ENCODE measurements around the gene RFC1.
"Not testable (repeated sequence)": the region's sequence is repeated elsewhere in the genome, so short reads cannot be mapped to it uniquely, and the experiment has no call there.

Gene RFC1, protein sequence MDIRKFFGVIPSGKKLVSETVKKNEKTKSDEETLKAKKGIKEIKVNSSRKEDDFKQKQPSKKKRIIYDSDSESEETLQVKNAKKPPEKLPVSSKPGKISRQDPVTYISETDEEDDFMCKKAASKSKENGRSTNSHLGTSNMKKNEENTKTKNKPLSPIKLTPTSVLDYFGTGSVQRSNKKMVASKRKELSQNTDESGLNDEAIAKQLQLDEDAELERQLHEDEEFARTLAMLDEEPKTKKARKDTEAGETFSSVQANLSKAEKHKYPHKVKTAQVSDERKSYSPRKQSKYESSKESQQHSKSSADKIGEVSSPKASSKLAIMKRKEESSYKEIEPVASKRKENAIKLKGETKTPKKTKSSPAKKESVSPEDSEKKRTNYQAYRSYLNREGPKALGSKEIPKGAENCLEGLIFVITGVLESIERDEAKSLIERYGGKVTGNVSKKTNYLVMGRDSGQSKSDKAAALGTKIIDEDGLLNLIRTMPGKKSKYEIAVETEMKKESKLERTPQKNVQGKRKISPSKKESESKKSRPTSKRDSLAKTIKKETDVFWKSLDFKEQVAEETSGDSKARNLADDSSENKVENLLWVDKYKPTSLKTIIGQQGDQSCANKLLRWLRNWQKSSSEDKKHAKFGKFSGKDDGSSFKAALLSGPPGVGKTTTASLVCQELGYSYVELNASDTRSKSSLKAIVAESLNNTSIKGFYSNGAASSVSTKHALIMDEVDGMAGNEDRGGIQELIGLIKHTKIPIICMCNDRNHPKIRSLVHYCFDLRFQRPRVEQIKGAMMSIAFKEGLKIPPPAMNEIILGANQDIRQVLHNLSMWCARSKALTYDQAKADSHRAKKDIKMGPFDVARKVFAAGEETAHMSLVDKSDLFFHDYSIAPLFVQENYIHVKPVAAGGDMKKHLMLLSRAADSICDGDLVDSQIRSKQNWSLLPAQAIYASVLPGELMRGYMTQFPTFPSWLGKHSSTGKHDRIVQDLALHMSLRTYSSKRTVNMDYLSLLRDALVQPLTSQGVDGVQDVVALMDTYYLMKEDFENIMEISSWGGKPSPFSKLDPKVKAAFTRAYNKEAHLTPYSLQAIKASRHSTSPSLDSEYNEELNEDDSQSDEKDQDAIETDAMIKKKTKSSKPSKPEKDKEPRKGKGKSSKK

DNA sequence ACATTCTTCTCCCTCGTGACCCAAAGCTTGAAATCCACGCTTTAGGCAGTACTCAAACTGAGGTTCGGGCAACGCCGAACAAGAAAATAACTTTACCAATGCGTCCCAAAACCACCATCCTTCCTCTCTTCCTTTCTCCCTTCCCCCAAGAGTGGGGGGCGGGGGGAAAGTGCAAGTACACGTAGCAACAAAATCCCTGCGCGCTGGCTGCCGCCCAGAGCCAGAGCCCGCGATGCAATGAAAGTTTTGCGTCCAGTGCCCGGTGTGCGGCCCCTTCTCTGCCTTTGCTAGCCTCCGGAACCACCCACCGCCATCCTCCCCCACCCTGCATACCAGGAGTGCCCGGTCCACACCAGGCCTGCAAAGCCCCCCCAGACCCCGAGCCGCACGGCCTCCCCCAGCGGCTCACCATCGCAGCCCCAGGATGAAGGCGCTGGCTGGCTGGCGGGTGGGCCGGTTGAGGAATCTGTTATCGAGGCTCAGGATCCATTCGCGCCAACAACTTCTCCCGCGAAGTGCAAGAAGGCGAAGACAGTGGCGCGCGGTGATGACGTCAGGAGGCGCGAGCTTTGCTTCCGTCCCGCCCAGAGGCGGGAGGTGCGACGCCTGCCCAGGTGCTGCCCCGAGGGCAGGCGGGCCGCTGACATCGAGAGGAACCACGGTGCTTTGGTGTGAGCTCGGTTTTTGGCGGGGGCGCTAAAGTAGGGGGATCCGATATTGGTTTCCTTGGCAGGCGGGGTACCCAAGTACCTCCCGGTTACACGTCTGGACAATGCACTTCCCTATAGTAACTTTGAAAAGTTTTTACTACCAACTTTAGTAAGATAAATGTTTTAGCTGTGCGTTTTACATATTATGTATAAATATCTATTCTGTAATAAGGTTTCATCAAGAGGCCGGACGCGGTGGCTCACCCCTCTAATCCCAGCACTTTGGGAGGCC lies at the start of gene RFC1:
Gene RFC1, minus strand, starts transcription at position 533 of the 942 bp plus-strand sequence. Its CDS starts 121 bp downstream, at position 412.
- DNase-seq (ENCODE audit: low read depth in 3 of 3) = peak; percentile 89 to 93 (median 90)

DNA sequence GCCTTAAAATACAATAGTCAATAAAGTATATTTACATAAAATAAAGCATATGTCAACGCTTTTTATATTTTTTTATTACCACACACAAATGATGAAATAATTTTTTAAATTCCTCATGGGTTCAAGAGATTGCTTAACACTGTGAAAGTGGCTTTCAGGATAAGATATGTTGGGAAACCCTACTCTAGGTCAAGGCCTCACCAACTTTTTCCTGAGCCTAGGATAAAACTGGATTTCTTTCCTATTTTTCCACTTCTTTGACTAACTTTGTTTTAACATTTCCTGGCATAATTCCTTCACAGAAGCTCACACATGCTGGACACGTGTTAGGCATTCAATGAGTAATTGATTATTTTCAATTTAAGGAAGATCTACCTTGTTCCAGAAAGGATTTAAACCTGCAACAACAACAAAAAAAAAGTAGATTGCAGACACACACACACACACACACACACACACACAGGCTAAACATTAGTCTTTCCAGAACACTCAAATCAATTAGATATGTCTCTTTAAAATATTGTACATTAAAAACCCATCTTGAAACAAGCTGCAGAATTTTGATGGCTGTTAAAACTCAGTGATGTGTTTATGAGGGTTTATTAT lies 49.6 kb upstream of the RFC1 start:
- DNase-seq (ENCODE audit: low read depth in 3 of 3) = no peak

- not testable (repeated sequence) for DNase-seq (ENCODE audit: low read depth in 3 of 3)
These were observed 45.4 kb upstream of the RFC1 start for GRCh38 chr4:39411561-39411960.

GRCh38 chr4:39410415-39410814 lies 44.3 kb upstream of the RFC1 start:
- no peak for DNase-seq (ENCODE audit: low read depth in 3 of 3)

DNA sequence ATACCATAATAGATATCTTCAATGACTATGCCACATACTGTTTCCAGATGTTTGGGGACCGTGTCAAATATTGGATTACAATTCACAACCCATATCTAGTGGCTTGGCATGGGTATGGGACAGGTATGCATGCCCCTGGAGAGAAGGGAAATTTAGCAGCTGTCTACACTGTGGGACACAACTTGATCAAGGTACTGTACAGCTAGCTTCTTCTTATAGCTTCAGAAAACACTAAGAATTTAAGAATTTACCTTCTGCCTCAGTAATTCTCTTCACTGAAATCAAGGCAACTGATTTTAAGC lies 41.4 kb upstream of the RFC1 start:
- DNase-seq (ENCODE audit: low read depth in 3 of 3) = no peak

GRCh38 chr4:39406763-39407583 lies 40.8 kb upstream of the RFC1 start, which contains the start of gene KLB:
KLB (plus strand) TSS chr4:39406930; CDS start chr4:39406950, 20 bp downstream.
- DNase-seq (ENCODE audit: low read depth in 3 of 3) = no peak

DNA sequence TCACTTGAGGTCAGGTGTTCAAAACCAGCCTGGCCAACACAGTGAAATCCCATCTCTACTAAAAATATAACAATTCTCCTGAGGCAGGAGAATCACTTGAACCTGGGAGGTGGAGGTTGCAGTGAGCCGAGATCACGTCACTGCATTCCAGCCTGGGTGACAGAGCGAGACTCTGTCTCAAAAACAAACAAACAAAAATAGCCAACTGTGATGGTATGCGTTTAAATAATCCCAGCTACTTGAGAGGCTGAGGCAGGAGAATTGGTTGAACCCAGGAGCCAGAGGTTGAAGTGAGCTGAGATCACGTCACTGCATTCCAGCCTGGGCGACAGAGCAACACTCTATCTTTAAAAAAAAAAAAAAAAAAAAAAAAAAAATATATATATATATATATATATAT lies 35.5 kb upstream of the RFC1 start:
- not testable (repeated sequence) for DNase-seq (ENCODE audit: low read depth in 3 of 3)

DNA sequence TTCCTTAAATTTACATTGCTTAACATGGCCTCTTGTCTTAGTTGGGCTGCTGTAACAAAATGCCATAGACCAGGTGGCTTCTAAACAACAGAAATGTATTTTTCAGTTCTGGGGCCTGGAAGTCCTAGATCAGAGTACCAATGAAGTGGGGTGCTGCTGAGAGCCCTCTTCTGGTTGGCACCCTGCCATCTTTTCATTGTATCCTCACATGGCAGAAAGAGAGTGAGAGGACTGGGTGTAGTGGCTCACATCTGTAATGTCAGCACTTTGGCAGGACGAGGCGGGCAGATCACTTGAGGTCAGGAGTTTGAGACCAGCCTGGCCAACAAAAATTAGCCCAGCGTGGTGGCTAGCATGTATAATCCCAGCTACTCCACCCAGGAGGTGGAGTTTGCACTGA lies 28.5 kb upstream of the RFC1 start:
- no peak for DNase-seq (ENCODE audit: low read depth in 3 of 3)

GRCh38 chr4:39390603-39391002 lies 24.4 kb upstream of the RFC1 start:
- DNase-seq (ENCODE audit: low read depth in 3 of 3) = no peak

GRCh38 chr4:39384563-39384962 lies 18.4 kb upstream of the RFC1 start:
- no peak for DNase-seq (ENCODE audit: low read depth in 3 of 3)

DNA sequence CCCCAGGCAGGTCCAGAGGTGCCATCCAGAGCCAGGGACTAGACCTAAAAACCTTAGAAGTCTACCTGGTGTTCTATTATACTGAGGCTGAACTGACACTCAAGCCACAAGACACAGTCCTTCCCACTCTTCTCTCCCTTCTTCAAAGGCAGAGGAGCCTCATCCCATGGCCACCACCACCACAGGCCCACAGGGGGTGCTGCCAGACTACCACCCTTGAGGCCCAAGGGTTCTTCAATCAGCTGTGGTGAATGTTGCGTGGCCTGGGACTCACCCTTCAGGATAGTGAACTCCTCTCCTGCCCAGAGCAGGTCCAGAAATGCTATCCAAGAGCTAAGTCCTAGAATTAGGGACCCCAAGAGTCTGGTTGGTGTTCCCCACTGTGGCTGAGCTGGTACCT lies 17.5 kb upstream of the RFC1 start:
- no peak for DNase-seq (ENCODE audit: low read depth in 3 of 3)

DNA sequence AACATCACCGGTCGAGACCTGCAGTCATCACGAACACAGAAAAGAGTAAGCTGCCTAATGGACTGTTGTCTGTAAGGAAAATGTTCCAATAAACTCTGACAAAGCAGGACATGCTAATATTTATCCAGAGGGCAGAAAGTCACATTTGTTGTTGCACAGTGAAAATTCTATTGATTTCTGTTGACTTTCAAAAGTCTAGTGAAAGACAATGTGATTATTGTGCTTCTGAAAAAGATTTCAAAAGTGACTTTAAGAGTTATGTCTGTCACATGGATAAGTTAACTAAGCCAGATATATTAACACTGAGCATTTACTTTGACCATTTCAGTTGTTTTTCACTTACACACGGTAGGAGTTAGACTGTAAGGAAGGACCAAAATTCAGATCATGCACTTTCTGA lies 9.3 kb upstream of the RFC1 start:
- DNase-seq (ENCODE audit: low read depth in 3 of 3) = no peak

- not testable (repeated sequence) for DNase-seq (ENCODE audit: low read depth in 3 of 3)
These were observed 5.0 kb upstream of the RFC1 start for GRCh38 chr4:39371209-39371608.

DNA sequence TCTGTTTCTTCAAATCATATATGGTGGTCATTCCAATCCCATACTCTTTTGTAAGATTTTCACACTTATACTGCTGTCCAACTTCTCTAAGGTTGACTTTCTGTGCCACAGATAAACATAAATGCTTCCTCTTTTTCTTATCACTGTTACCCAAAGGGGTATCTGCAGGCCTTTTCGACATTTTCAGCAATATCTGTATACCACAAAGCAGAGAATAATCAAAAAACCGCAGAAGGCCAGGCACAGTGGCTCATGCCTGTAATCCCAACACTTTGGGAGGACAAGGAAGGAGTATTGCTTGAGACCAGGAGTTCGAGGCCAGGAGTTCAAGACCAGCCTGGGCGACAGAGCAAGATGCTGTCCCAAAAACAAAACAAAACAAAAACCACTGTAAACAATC lies 3.1 kb upstream of the RFC1 start:
- DNase-seq (ENCODE audit: low read depth in 3 of 3) = no peak

GRCh38 chr4:39367166-39367565 lies 1.0 kb upstream of the RFC1 start:
- DNase-seq (ENCODE audit: low read depth in 3 of 3) = no peak

DNA sequence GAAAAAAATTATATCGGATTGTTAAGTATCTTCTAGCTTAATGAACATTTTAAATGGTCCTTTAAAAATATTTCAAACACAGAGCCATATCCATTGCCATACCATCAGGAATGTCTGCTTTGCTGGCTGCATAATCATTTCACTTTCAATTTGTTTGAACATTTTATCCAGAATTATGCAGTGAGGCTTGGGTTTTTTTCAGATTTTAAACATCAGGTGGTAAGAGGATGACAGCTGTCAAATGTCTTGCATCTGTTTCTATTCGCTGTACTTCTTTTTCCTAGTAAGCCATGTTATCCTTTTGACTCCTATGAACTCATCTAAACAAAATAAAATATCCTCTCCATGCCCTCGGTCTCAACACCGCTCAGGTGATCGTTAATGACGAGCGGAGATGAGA lies 802 bp downstream of the RFC1 start:
- no peak for DNase-seq (ENCODE audit: low read depth in 3 of 3)

DNA sequence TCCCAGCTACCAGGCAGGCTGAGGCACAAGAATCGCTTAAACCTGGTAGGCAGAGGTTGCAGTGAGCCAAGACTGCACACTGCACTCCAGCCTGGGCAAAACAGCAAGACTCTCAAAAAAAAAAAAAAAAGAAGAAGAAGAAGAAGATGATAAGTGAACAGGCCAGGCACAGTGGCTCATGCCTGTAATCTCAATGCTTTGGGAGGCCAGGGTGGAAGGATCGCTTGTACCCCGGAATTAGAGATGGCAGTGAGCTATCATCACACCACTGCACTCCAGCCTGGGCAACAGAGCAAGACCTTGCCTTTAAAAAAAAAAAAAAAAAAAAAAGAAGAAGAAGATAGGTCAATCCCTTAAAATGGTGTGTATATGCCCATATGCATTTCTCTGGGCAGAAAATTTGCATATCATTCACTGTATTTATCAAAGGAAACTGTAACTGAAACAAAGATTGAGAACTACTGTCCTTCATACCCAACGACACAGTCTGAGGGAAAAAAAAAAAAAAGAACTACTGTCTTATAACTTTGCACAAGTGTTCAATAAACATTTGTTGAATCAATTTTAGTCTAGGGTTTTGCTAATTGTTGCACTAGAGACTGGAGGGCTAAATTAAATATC lies 2.3 kb downstream of the RFC1 start:
- no peak for DNase-seq (ENCODE audit: low read depth in 3 of 3)

DNA sequence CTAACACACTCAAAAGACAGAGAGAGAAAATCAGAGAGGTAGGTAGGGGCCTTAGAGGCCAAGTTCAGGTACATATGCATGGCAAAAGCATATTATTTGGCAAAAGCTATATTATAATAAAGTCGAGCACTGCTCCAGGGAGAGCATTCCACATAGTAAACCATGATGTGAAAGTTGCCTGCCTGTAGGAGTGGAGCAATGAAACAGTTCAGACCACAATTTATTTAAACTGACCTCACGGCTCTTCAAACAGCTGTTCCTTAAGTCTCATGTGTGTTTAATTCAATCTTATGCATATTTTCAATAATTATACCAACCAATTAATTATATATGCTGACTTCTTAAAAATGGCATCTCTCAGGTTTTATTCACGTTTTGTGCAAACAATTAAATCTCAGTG lies 3.3 kb downstream of the RFC1 start:
- no peak for DNase-seq (ENCODE audit: low read depth in 3 of 3)

DNA sequence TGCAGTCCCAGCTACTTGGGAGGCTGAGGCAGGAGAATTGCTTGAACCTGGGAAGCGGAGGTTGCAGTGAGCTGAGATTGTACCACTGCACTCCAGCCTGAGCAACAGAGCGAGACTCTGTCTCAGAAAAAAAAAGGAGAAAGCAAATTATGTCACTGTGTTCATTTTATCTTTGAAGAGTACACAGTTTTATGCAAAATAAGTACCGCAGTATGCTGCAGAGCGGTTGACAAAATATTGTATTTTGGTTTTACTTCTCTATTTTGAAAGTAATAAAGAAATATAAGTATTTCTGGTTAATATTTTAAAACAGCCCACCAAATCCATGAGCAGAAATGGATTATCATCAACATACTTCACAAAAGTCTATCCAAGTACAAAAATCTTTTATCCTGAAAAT lies 5.6 kb downstream of the RFC1 start:
- not testable (repeated sequence) for DNase-seq (ENCODE audit: low read depth in 3 of 3)

Data from stimulated activated CD4-positive, alpha-beta T cell treated with anti-CD3 and anti-CD28 coated beads, TNF-alpha, amount 100 ng/mL, for 4 hours (primary cell).